Transverse colon (tissue), 4 donors: ENCODE measurements around the gene RGS6. TPM values are rescaled to one million over a fixed set of nuclear protein-coding genes. Genes with fewer than 3 reads are reported as not detected.

ENCODE experiments used
- DNase-seq: peaks from one replicate; pipeline ENCODE4 v3.0.0-alpha.2; 2019
- H3K27ac ChIP-seq, 4 donors: fragments of 200-600 bp; sonication (generic); 2 replicates each; pipeline ENCODE4 v1.5.1; 2016 to 2018; ENCODE audit warnings: inconsistent platforms in 4 of 4
- H3K27me3 ChIP-seq: fragments of 200-600 bp; sonication (generic); 2 replicates; pipeline ENCODE4 v1.5.1; 2017; ENCODE audit warnings: inconsistent platforms
- H3K36me3 ChIP-seq, 4 donors: fragments of 200-600 bp; sonication (generic); 2 replicates each; pipeline ENCODE4 v1.5.1; 2017 to 2019; ENCODE audit warnings: inconsistent platforms in 4 of 4
- H3K4me1 ChIP-seq, 4 donors: fragments of 200-600 bp; sonication (generic); 2 replicates each; pipeline ENCODE4 v1.5.1; 2017 to 2020; ENCODE audit warnings: inconsistent platforms in 4 of 4
- H3K4me3 ChIP-seq, 4 donors: fragments of 200-600 bp; sonication (generic); 1 replicate in 1 of 4; 2 replicates in 3 of 4; pipeline versions ENCODE4 v1.5.1 to v1.6.1; 2017 to 2019; ENCODE audit warnings: inconsistent platforms in 4 of 4
- H3K9me3 ChIP-seq, 2 donors: fragments of 200-600 bp; sonication (generic); 2 replicates each; pipeline ENCODE4 v1.5.1; 2017 to 2019; ENCODE audit warnings: inconsistent platforms in 2 of 2
- EP300 ChIP-seq: sonication (generic); formaldehyde crosslinking; IDR thresholded peaks from one replicate; pipeline ENCODE4 v1.6.1; 2017; ENCODE audit warnings: antibody characterized with exemption, low read depth
- POLR2A ChIP-seq: fragments of 450-650 bp; IDR thresholded peaks from one replicate; pipeline ENCODE4 v1.6.1; 2016; ENCODE audit warnings: antibody characterized with exemption, mild to moderate bottlenecking, moderate library complexity
- POLR2AphosphoS5 ChIP-seq, 3 donors: sonication (generic); formaldehyde crosslinking; IDR thresholded peaks; one replicate each; pipeline ENCODE4 v1.6.1; 2016; ENCODE audit warnings: antibody characterized with exemption in 3 of 3
- WGBS, 2 donors: methylation state at CpG; one replicate each; pipeline ENCODE4 v1.1.5; 2018; ENCODE audit warnings: low coverage in 1 of 2; 5-methylcytosine and 5-hydroxymethylcytosine counted together
- in situ Hi-C, 4 donors: fragments of 200-750 bp; cut with MboI; loops; one replicate each; pipeline versions ENCODE4 v1.15.0 to v1.15.1; 2017; ENCODE audit warnings: low sequenced_read_pairs in 3 of 4, low pct_ligation_motif_present in 1 of 4, low pct_unique_long_range_greater_than_20kb in 1 of 4
- intact Hi-C: fragments of 100-400 bp; cut with DNase I; formaldehyde crosslinking; loops from one replicate; pipeline ENCODE4 v1.15.1; 2023; ENCODE audit warnings: low total_unique reads
- total RNA-seq, 4 donors: library from RNA; depleted of rRNA; stranded (reverse); fragments of >200 nt; gene quantifications; one replicate each; pipeline ENCODE4 v1.1.0, GENCODE V29; 2016
- TF ChIP-seq, protein P1 (sequence below), 5 experiments: fragments of 200-600 bp in 3 of 5; fragments of 450-650 bp in 2 of 5; sonication (generic) in 3 of 5; IDR thresholded peaks; 1 replicate in 2 of 5; 2 replicates in 3 of 5; pipeline ENCODE4 v1.5.1; 2016 to 2017; ENCODE audit warnings: antibody characterized with exemption in 5 of 5, inconsistent platforms in 3 of 5, mild to moderate bottlenecking in 2 of 5, moderate library complexity in 1 of 5

RGS6 gene
- total RNA-seq, 4 donors from 2014 or later, result 0.41 to 0.48 TPM; not detected in 2

DNA sequence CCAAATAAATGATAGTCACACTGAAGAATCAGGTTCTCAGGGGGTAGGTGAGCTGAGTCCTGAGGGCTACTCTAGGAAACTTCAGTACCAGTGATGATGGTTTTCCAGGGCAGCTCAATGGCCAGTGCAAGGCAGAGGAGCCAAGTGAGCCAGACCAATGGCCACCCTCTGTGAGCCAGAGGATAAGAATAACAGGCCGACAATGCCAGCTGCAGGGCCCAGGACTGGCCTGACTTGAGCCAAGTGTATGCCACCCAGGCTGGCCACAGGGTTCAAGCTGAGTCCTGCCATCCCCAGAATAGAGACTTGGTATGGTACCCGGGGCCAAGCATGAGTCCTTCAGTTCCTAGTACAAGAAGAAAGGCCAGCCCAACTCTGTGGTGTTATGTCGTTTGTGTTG lies 606.2 kb downstream of the RGS6 start:
- Histone ChIP-seq H3K27me3 (no peaks in the 10 kb centered on the region), H3K36me3 (no peaks in the 10 kb centered on the region), H3K9me3 (peaks cover 0 to 4% of the 10 kb centered on the region in 2 donors), H3K4me3 (no peak overlapping the region), H3K27ac (no peak overlapping the region), H3K4me1 (no peaks in the 10 kb centered on the region)
- no peak for DNase-seq
- in situ Hi-C loops (no loop called here), intact Hi-C loops (no loop called here)
- no peak for TF ChIP-seq POLR2AphosphoS5 (IDR thresholded peaks at IDR 0.05)
- TF ChIP-seq, protein P1, sequence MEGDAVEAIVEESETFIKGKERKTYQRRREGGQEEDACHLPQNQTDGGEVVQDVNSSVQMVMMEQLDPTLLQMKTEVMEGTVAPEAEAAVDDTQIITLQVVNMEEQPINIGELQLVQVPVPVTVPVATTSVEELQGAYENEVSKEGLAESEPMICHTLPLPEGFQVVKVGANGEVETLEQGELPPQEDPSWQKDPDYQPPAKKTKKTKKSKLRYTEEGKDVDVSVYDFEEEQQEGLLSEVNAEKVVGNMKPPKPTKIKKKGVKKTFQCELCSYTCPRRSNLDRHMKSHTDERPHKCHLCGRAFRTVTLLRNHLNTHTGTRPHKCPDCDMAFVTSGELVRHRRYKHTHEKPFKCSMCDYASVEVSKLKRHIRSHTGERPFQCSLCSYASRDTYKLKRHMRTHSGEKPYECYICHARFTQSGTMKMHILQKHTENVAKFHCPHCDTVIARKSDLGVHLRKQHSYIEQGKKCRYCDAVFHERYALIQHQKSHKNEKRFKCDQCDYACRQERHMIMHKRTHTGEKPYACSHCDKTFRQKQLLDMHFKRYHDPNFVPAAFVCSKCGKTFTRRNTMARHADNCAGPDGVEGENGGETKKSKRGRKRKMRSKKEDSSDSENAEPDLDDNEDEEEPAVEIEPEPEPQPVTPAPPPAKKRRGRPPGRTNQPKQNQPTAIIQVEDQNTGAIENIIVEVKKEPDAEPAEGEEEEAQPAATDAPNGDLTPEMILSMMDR (IDR thresholded peaks at IDR 0.05), result no peak
- 84% methylated on average over 3 of the region's 3 CpGs; no CpG with 5 or more reads in 1 of the 2 donors for WGBS, 2 donors

DNA sequence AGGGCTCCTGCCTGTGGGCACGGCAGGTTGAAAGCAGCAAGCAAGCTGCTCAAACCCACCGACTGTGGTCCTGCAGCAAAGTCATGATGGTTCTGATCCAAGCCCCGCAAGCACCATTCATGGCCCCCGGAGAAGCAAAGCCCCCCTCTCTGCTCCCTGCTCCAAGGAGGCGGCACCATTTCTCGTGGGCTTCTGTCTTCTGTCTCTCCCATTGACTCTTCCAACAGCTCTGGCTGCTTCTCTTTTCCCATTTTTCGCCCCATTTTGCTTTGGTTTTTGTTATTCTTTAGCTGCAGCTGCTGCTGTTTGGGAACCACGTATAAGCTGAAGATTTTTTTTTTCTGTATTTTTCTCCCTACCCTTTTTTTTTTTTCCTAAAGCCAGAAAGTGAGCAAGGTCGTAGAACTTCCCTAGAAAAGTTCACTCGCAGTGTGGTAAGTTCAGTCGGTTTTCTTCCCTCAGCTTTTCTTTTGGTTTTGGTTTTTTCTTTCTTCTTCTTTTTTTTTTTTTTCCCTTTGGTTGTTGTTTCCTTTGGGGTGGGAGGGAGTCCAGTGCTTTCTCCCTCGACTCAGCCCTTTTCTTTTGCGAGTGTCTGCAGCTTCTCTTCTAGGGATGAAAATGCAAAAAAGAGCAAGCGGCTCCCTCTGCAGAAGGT lies 607.6 kb downstream of the RGS6 start:
- no peak overlapping the region for H3K27ac ChIP-seq
- no peaks in the 10 kb centered on the region for H3K9me3 ChIP-seq
- H3K4me3 ChIP-seq, result no peak overlapping the region
- no peaks in the 10 kb centered on the region for H3K4me1 ChIP-seq
- no peaks in the 10 kb centered on the region for H3K36me3 ChIP-seq
- WGBS, 2 donors, result 61% methylated on average over 6 to 14 of the region's 14 CpGs
- H3K27me3 ChIP-seq, result no peaks in the 10 kb centered on the region
- in situ Hi-C loops (no loop called here), intact Hi-C loops (no loop called here)
- TF ChIP-seq, protein P1 (IDR thresholded peaks at IDR 0.05), result no peak
- TF ChIP-seq POLR2A, result no peak
- TF ChIP-seq POLR2AphosphoS5 (IDR thresholded peaks at IDR 0.05), result no peak
- TF ChIP-seq EP300, result no peak
- DNase-seq, result no peak

DNA sequence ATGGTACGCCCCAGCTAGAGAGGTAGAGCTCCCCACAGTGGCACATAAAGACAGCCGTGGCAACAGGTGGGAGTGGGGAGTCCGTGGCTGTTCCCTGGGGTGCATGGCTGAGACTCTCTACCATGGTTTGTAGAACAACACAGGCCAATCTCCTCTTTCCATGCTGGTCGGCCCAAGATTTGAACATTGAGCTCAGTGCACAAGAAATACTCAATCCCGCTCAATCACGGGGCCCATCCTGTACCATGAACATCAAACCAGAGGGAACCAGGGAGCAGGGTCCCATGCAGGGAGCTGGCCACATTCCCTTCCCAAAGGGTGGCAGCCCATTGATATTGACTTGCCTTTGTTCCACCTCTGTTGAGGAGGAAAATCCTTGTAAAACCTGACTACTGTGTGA lies 608.6 kb downstream of the RGS6 start:
- TF ChIP-seq POLR2AphosphoS5 (IDR thresholded peaks at IDR 0.05) (no peak), POLR2A (no peak), EP300 (no peak)
- TF ChIP-seq, protein P1 (IDR thresholded peaks at IDR 0.05), result no peak
- no peaks in the 10 kb centered on the region for H3K9me3 ChIP-seq
- intact Hi-C loops, result no loop called here
- 91 to 100% methylated on average over 1 to 5 of the region's 6 CpGs for WGBS, 2 donors
- in situ Hi-C loops, result no loop called here
- no peaks in the 10 kb centered on the region for H3K36me3 ChIP-seq
- H3K27ac ChIP-seq, result no peak overlapping the region
- H3K4me1 ChIP-seq, result no peaks in the 10 kb centered on the region
- DNase-seq, result no peak
- H3K27me3 ChIP-seq, result no peaks in the 10 kb centered on the region
- H3K4me3 ChIP-seq, result no peak overlapping the region

DNA sequence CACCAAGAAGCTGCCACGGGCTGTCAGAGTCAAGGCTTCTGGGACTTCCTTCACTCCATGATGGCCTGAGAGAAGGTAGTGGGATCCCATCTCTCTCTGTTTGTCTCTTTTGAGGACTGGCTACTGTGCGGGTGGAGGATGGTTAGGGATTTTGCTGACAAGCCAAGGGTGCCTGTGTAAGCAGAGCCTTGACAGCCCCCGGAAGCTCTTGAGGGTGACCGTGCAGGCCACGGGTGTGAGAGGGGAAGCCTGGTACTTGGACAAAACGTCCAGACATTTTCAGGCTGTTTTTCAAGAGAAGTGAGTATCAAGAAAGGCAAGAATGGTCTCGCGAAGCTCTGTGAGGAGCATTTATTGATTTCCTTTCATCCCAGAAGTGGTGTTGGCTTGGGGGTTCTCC lies 609.3 kb downstream of the RGS6 start:
- H3K27ac ChIP-seq, result no peak overlapping the region
- no peak for DNase-seq
- H3K4me1 ChIP-seq, result no peaks in the 10 kb centered on the region
- H3K27me3 ChIP-seq, result no peaks in the 10 kb centered on the region
- H3K36me3 ChIP-seq, result no peaks in the 10 kb centered on the region
- WGBS, 2 donors, result 93 to 95% methylated on average over 3 to 8 of the region's 8 CpGs
- H3K9me3 ChIP-seq, result no peaks in the 10 kb centered on the region
- H3K4me3 ChIP-seq, result no peak overlapping the region
- in situ Hi-C loops, result no loop called here
- TF ChIP-seq, protein P1 (IDR thresholded peaks at IDR 0.05), result no peak
- TF ChIP-seq POLR2A (no peak), POLR2AphosphoS5 (IDR thresholded peaks at IDR 0.05) (no peak), EP300 (no peak)
- intact Hi-C loops, result no loop called here
